Measurements from ENCODE around the gene EML3.
"Not testable (repeated sequence)": the region's sequence is repeated elsewhere in the genome, so short reads cannot be mapped to it uniquely, and the experiment has no call there.

The EML3 gene

DNA sequence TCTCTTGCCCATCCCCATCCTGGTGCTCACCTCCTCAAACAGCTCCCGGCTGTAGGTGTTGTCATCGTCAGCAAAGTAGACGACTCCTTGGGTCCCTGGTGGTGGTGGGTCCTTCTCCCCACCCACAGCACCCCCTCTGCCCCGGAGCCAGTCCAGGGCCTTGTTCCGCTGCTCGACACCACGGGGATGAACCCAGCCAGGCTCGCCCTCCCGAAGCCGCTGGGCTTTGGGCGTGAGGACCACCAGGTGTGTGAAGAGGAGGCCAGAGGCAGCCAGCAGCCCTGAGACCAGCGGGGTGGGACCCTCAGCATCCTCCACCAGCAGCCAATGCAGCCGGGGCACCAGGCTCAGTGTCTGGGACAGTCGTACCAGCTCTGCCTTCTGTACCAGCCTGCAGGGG is 4.4 kb upstream of the EML3 start:
- DNase-seq (ENCODE audit: low read depth): not testable (repeated sequence)

DNA sequence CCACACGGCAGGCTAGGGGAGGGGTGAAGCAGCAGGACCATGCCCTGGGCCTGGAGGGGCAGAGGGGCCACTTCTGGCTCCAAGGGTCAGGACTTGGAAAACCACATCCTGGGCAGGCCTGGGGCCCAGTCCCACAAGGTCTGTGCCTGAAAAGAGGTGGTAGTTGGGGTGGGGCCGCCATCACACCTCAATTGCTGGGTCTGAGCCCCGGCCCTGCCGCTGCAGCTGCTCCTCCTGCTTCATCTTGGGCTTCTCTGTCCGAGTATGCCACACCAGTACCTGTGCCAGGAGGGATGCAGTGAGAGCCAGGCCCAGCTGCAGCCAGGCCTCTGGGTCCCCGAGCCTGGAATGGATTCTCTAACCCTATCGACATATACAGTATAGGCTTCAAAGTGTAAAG is 2.9 kb upstream of the EML3 start:
- no peak for DNase-seq (ENCODE audit: low read depth)

DNA sequence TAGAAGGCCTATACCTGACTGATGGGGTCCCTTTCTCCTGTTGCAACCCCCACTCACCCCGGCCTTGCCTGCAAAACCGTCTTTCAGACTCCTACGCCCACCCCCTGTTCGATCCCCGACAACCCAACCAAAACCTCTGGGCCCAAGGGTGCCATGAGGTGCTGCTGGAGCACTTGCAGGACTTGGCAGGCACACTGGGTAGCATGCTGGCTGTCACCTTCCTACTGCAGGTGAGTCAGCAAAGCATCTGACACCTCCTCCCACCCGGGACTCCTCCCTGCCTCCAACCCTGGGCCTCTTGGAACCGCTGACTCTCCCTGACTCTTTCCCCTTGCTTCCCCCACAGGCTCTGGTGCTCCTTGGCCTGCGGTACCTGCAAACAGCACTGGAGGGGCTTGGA is 1.7 kb upstream of the EML3 start:
- peak; percentile 55 for DNase-seq (ENCODE audit: low read depth)

DNA sequence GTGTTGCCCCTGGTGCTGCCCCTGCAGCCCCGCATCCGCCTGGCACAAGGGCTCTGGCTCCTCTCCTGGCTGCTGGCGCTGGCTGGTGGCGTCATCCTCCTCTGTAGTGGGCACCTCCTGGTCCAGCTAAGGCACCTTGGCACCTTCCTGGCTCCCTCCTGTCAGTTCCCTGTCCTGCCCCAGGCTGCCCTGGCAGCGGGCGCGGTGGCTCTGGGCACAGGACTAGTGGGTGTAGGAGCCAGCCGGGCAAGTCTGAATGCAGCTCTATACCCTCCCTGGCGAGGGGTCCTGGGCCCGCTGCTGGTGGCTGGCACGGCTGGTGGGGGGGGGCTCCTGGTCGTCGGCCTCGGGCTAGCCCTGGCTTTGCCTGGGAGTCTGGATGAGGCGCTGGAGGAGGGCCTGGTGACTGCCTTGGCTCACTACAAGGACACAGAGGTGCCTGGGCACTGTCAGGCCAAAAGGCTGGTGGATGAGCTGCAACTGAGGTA is 760 bp upstream of the EML3 start:
- no peak for DNase-seq (ENCODE audit: low read depth)

DNA sequence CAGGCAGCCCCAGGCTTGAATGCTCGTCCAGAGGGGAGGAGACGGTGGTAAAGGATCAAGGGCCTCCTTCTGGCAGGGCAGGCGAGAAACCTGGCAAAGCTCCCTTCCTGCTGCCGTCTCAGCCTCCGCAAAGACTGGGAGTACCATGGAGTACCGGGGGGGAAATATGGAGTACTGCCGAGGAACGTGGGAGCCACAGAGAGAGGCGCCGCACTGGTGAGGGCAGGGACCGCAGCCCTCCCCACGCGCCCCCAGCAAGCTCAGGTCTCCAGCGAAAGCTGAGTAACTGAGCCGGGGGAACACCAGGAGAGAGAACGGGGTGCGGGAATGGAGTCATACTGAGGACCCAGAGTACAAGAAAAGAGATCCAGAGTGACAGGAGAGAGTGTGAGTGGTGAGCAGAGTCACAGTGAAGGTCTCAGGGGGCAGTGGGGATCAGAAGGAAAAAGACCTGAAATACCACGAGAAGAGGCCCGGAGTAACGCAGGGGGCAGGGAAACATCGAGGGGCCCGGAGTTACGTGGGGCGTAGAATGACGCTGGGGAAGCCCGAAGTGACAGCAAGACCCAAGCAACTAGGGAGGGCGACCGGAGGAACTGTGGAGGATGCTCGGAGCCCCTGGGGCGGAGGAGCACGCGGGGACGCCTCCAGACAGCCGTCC is 740 bp downstream of the EML3 start:
- DNase-seq (ENCODE audit: low read depth): peak; percentile 50

DNA sequence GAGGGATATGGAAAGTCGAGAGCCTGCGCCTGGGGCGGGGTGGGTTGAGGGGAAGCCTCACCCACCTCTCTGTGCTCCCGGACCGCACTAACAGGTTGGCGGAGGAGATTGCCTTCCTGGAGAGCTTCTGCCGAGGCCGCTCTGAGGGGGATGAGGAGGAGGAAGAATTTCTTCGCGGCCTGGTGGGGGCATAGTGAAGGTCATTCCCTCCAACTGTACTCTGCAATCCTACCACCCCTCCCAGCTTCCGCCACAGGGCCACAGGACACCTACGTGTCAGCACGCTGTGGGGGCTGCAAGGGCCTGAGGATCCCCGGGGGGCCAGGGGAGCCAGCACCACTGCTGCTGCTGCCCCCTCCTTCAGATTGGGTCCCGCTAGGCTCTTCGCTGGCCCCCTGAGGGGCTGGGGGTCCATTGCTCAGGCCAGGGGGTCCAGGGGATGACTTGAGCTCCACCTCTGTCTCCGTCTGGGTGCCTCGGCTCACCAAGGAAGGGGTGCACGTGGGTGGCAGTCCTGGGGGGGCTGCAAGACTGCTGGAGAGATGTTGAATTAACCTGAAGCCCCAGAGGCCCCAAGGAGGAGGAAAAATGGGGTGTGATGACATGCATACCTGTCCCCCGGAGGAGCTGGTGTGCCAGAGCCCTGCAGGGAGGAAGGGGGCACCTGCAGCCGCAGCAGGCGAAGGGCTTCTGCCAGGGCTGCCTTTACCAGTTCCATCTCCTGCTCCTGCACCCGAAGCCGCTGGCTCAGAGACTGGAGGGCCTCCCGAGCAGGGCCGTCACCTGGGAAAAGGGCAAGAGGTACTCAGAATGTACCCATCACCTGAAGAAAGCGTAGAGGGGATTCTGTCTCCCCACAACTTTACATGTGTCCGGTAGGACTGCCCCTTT is 1.5 kb downstream of the EML3 start:
- DNase-seq (ENCODE audit: low read depth): no peak

DNA sequence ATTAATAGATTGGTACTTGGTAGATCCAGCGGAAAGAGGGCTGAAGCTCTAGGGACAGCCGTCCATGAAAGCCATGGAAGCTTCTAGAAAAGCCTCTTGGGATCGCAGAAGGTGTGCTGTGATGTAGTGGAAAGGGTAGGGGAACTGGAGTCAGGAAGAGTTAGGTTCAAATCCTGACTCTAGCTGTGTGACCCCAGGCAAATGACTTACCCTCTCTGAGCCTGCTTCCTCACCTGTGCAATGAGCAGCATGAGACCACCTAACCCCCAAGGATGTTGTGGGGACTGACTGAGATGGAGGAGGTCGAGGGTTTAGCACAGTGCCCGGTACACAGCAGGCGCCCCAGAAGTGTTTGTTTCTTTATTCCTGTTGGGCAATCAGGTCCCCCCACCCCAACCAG is 2.2 kb downstream of the EML3 start:
- no peak for DNase-seq (ENCODE audit: low read depth)

DNA sequence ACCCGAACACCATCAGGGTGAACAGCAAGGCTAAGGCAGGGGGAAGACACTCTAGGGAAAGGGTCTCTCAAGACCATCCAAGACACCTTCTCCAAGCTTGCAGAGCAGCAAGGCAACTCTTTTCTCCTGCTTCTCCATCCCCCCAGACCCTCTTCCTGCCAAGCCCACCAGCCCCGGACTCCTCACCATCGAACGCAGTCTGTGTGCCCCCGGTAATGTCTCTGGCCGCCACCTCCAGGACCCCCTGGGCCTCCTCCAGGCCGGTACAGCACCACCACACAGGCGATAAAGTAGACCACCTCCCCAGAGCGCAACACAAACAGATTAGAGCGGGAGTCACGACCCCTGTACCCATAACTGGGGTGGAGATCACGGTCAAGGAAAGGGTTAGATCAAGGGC is 3.8 kb downstream of the EML3 start:
- no peak for DNase-seq (ENCODE audit: low read depth)

DNA sequence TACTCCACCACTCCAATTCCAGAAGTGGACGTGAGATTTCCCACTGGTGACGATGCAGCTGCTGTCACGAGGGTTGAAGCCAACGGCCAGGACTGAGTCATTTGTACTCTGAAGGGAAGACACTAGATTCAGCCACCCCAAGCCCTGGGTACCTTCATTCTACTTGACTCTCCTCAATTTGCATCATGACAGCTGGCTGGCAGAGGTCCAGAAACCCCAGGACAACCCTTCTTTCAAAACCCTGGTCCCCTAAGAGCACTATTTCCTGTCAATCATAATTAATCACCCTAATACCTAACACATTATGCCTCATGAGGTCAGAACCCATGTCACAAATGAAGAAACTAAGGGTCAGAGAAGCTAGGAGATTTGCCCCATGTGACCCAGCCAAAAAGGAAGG is 4.9 kb downstream of the EML3 start:
- DNase-seq (ENCODE audit: low read depth): no peak

DNA sequence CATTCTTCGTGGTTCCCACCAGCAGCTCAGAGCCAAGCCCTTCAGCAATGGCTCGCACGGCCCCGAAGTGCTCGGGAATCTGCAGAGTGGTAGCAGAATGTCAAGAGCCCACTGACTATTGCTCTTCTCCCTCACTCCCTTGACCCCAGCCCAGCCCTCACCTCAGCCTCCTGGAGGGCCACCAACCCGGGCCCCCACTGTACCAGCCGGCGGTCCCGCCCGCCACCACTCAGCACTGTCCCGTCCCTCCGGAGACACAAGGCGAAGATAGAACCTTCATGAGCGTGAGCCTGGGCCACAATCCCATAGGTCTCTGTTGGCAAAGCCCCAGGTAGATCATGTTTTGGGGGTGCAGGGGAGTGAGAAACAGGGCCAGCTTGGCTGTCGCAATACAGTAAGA is 6.7 kb downstream of the EML3 start:
- DNase-seq (ENCODE audit: low read depth): no peak

DNA sequence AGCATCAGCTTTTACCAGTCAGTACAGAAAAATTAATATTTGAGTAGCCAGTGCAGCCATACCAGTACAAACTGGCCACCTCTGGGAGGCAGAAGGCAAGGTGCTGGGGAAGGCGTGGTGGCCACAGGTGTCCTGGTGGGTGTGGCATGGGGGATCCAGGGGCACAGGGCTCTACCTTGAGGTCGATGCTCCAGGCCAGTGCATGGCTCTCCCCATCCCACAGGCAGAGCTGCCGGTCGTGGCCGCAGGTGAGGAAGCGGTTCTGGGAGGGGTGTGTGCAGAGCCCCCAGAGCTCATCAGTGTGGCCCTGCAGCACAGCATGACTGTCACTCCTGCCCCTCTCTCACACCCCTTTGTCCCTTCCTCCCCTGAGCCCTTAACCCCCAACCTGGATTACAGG is 7.1 kb downstream of the EML3 start:
- no peak for DNase-seq (ENCODE audit: low read depth)

DNA sequence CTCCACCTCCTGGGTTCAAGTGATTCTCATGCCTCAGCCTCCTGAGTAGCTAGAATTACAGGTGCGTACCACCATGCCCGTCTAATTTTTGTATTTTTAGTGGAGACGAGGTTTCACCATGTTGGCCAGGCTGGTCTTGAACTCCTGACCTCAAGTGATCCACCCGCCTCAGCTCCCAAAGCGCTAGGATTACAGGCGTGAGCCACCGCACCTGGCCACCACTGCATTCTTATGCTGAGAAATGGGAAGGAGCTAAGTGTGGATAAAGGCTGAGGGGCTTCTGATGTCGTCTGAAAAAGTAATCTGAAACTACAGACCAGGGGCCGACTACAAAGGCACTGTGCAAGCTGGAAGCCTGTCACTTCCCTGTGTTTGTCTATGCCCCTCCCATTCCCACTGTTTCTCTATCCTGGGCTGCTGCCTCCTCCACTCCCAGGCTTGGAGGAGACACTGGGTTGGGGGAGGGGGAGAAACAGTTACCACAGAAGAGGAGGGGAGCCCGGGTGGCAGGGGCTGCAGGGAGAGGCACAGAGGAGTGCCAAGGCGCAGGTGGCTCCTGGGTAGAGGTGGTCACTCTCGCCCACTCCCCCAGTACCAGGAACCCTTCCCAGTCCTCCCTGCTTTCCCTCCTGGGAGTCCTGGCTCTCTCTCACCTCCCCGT is 8.0 kb downstream of the EML3 start:
- DNase-seq (ENCODE audit: low read depth): no peak

DNA sequence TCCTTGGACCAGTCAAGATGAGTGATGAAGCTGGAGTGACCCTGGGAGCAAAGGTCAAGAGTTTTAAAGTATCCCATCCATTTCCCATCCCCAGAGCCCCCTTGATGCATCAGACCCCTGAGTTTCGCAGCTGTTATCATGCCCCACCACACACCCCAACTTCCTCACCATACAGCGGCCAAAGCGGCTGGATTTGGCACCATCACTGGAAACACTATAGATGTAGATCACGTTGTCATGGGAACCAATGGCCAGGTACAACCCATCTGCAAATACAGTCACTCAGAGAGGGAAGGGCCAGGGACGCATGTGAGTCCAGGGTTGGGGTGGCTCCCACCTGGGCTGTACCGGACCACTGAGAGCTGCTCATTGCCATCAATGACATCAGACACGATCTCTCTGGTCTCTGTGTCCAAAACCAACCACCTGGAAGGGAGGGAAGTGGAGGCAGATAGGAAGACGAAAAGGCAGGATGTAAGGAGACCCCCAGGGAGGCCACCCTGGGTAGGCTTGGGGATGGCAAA is 8.7 kb downstream of the EML3 start:
- no peak for DNase-seq (ENCODE audit: low read depth)

DNA sequence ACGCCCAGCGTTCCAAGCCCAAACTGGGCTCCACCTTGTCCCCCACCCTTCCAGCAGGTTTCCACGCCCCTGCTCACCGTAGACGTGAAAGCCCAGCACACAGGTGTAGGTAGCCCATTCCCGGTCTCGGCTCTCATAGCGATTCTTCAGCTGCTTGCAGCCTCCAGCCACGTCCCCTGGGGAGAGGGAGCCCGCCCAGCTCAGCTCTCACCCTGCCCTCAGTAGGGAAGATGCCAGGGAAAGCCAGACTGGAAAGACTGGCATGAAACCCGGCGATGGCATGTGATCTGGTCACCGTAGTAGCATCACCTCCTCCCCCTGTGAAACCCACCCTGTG is 9.5 kb downstream of the EML3 start:
- DNase-seq (ENCODE audit: low read depth): no peak

DNA sequence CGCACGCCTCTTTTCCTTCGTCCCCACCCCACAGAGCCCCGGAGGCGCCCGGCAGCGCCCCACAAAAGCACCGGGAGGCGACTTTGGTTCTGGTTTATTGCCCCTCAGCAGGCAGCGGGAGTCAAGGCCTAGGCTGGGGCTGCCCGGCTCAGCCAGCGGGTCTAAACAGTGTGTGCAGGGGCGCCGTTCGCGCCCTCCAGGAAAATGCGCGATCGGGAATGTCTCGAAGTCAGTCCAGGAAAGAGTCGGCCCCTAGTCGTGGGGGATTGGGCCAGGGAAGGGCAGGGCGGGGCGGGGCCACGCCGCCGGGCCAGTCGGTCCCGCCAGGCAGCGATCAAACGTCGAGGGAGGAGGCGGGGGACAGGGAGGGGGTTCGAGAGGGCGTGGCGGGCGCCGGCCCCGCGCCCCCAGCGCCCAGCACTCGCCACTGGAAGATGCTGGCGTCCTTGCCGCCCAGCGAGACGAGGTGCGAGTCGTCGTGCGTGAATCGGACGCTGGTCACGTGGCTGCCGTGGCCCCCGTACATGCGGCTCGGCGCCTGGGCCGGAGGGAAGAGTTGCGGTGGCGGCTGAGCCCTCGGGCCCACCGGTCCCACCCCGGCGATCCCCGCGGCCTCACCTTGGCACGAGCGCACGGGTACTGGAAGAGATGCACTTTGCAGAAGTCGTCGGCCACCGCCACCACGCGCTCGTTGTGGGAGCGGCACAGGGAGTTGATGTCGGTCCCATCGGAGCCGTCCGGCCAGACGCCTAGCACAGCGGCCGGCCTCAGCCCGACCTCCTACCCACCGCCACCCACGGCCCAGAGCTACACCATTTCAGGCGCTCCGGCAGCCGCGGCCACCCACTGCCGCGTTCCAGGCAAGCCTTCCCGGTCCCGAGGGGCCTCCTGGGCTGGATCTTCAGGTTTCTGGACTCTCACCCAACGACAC is 10.2 kb downstream of the EML3 start:
- no peak for DNase-seq (ENCODE audit: low read depth)

DNA sequence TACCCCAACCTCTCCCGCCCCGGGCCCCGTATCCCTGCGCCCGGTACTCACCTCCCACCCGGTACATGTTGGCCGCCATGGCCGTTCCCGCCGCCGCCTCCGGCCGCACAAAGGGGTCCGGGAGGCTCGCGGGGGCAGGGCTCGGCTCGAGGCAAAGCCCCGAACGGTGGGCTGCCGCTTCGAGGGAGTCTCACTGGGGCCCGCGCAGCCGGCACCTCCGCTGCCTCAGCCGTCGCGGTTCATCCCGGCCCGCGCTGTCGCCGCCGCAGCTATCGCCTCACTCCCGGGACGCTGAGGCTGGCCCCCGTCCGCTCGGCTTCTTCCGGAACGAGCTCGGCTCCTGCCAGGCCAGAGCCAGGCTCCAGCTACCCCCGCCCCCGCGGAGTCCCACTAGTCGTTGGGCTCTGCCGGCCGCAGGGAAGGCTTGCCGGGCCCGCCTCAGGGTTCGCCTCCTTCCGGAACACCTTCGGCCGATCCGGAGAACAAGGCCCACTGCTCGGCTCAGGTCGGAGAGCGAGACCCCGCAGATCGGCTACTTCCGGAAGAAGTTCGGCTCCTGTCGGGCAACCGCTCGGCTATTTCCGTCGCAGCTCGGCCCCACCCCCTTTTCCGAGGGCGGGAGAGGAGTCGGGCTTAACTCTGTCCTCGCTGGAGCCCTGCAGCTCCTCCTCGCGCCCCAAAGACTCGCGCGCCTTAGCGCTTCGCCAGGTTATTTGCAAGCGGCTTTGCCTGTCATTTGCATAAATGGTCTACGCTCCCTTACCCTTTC is 11.0 kb downstream of the EML3 start, which contains the start of gene MTA2:
Gene MTA2, minus strand, starts transcription at position 494 of the 769 bp plus-strand sequence. Its CDS starts 415 bp downstream, at position 79.
- peak; percentile 100 for DNase-seq (ENCODE audit: low read depth)

DNA sequence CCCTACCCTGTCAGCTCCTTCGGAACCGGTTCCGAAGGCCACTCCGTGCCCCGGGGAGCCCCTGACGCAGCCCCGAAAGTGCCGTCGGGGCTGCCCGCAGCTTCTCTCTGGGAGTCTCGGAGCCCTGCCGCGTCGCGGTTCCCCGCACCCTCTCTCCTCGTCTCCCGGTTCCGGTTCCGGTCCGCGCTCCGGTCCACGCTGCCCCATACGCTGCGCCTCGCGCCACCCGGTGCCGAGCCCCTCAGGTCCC is 11.5 kb downstream of the EML3 start:
- no peak for DNase-seq (ENCODE audit: low read depth)

DNA sequence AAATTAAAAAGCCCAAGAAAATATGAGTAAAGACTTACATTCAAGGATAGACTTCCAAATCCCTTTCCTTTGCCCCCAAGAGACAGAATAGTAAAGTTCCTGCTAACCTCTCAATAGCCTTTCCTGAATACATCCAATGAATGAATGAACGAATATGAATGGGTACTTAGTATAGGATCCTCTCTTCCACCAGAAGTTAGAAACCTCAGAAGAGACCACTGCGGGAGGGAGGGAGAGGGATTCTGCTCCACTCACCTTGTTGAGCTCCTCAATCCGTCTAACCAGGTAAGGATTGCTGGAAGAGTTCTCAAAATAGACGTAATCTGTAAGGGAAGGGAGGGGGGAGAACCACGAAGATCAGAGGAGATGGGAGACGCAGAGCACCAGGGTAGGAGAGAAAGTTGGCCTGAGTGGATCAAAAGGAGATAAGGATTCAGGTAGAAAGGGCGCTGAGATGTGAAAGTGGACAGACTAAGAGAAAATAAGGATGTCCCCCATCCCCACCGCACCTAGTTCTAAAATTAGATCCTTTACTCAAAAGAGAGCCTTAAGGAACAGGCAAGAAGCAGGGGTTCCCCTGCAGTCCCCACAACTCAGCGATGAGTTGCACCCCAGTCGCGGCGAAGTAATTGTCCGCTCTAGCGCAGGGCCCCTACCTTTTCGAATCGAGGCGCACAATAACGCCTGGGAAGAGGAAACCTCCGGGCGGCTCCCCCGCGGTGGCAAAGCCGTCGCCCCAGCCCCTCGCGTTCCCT is 12.0 kb downstream of the EML3 start:
- no peak for DNase-seq (ENCODE audit: low read depth)

DNA sequence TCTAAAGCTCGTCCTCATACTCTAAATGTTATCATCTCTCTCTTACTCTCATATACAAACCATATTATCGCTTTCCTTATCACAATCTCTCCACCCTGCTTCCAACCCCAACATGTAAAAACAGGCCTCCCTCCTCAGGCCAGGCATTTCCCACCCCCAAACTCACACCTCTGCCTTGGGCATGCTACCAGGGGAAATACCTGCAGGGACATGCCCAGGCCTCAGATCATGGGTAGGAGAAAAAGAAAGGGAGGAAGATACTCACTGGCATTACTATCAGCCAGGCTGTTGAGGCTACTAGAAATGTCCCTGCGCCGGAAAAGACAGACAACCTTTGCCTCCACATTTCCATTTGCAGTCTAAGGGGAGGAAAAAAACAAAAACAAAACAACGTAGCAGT is 12.7 kb downstream of the EML3 start:
- no peak for DNase-seq (ENCODE audit: low read depth)

DNA sequence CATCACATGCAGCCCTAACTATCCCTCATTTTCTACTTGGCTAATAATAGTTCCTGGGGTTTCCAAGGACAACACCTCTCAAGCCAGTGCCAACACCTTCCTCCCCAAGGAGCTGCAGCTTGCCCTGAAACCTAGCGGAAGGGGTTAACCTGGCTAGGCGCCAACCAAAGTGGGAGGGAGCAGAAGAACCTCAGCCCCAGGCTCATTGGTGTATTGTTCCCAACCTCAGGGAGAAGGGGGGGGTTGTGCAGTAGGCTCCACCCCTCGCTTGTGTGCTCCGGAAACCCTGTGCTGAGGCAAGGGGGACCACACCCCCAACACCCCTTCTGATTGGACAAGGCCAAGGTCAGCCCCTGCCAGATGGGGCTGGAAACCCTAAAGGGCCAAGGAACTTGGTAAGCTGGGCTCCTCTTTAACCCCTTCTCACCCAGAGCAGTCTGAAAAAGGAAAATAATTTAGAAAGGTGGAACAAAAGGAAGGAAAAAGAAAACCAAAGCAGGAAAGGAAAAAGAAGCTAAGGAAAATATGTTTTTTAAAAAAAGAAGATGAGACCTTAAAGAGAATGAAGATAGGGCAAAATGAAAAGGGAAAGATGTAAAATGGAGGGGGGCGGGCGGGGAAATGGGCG is 13.4 kb downstream of the EML3 start:
- peak; percentile 93 for DNase-seq (ENCODE audit: low read depth)

Data from activated T-cell treated with anti-CD3 and anti-CD28 coated beads for 24 hours (primary cell).